Ascending aorta (tissue), 2 donors: Measurements from ENCODE around the gene MMADHC. TPM values are rescaled to one million over a fixed set of nuclear protein-coding genes. Genes with fewer than 3 reads are reported as not detected.
A peak's percentile ranks its signal among the peaks of the same experiment; 100 is the strongest.

Experiments used
- DNase-seq, 2 donors: peaks; one replicate each; pipeline ENCODE4 v3.0.0-alpha.2; 2019; ENCODE audit warnings: low spot score in 2 of 2
- H3K27ac ChIP-seq, 2 donors: fragments of 200-600 bp; sonication (generic); one replicate each; pipeline ENCODE4 v1.5.1; 2016 to 2017; ENCODE audit warnings: mild to moderate bottlenecking in 1 of 2
- H3K27me3 ChIP-seq: fragments of 200-600 bp; sonication (generic); one replicate; pipeline ENCODE4 v1.5.1; 2017
- H3K36me3 ChIP-seq, 2 donors: fragments of 200-600 bp; sonication (generic); one replicate each; pipeline ENCODE4 v1.5.1; 2016
- H3K4me1 ChIP-seq, 2 donors: fragments of 200-600 bp; sonication (generic); one replicate each; pipeline ENCODE4 v1.5.1; 2016 to 2017; ENCODE audit warnings: mild to moderate bottlenecking in 1 of 2
- H3K4me3 ChIP-seq, 2 donors: fragments of 200-600 bp; sonication (generic); one replicate each; pipeline ENCODE4 v1.5.1; 2016 to 2017; ENCODE audit warnings: mild to moderate bottlenecking in 1 of 2
- H3K9me3 ChIP-seq, 2 donors: fragments of 200-600 bp; sonication (generic); one replicate each; pipeline ENCODE4 v1.5.1; 2016
- CTCF ChIP-seq, 3 experiments: fragments of 200-600 bp in 2 of 3; fragments of 450-650 bp in 1 of 3; sonication (generic) in 2 of 3; IDR thresholded peaks; one replicate each; pipeline ENCODE4 v1.5.1; 2016 to 2019; ENCODE audit warnings: antibody characterized with exemption in 3 of 3, mild to moderate bottlenecking in 1 of 3, moderate library complexity in 1 of 3
- intact Hi-C: fragments of 100-400 bp; cut with DNase I; formaldehyde crosslinking; loops from one replicate; pipeline ENCODE4 v1.15.1; 2023
- total RNA-seq: library from RNA; depleted of rRNA; stranded (reverse); fragments of >200 nt; gene quantifications from one replicate; pipeline ENCODE4 v1.1.0, GENCODE V29; 2016

The MMADHC gene
- total RNA-seq, 1 donor from 2014 or later = 35.8 TPM

- Histone ChIP-seq H3K4me3 (no peak overlapping the region), H3K27me3 (no peaks in the 10 kb centered on the region), H3K9me3 (no peaks in the 10 kb centered on the region), H3K36me3 (no peaks in the 10 kb centered on the region), H3K27ac (no peak overlapping the region), H3K4me1 (no peaks in the 10 kb centered on the region)
- TF ChIP-seq CTCF (IDR thresholded peaks at IDR 0.05) = no peak
- intact Hi-C loops = no loop called here
- no peak for DNase-seq
Observed at GRCh38 chr2:149601141-149601796, 13.7 kb upstream of the MMADHC start.

GRCh38 chr2:149597668-149598326 is 10.2 kb upstream of the MMADHC start:
- Histone ChIP-seq H3K4me3 (peak overlapping the region; percentile 23 to 55), H3K9me3 (no peaks in the 10 kb centered on the region), H3K27ac (no peak overlapping the region), H3K4me1 (no peaks in the 10 kb centered on the region), H3K36me3 (no peaks in the 10 kb centered on the region), H3K27me3 (no peaks in the 10 kb centered on the region)
- intact Hi-C loops = loop anchor here (1.0 to 10.0 kb wide), 6 partner anchors 567 to 1642 kb away; partner anchors contain the start of gene RND3
- TF ChIP-seq CTCF (IDR thresholded peaks at IDR 0.05) = peak; percentile 71 to 74 (median 74)
- peak in 1 of 2 donors; percentile 71 for DNase-seq

DNA sequence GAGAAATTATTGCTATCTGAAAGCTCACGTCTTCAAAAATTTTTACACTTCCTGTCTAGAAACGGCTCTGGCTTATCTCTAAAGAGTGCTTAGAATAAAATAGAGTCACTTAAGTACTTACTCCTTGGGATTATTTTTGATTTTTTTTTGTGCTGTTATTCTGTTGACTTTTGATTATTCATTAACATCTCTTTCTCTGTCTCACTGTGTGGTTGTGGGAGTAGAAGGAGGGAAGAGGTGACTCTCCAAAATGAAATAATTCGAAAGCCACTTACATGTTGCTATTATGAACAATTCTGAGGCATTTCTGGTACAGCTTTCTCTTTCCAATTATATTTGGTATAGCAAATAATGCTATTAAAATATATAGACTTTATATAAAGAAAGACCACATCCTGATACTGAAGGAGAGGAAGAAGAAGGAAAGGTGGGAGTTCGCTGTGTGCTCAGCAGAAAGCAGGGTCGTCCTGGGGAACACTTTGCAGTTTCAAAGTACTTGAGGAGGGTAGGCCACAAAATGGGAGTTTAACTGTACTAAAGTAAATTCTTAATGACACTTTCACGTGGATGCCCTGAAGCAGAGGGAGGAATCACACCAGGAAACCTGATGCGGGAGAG is 9.6 kb upstream of the MMADHC start:
- Histone ChIP-seq H3K36me3 (no peaks in the 10 kb centered on the region), H3K9me3 (no peaks in the 10 kb centered on the region), H3K27ac (no peak overlapping the region), H3K27me3 (no peaks in the 10 kb centered on the region), H3K4me3 (peak overlapping the region in 1 of 2 donors; percentile 55), H3K4me1 (no peaks in the 10 kb centered on the region)
- no peak for DNase-seq
- TF ChIP-seq CTCF (IDR thresholded peaks at IDR 0.05) = no peak
- intact Hi-C loops = loop anchor here (1.0 to 10.0 kb wide), 6 partner anchors 568 to 1642 kb away; partner anchors contain the start of gene RND3

DNA sequence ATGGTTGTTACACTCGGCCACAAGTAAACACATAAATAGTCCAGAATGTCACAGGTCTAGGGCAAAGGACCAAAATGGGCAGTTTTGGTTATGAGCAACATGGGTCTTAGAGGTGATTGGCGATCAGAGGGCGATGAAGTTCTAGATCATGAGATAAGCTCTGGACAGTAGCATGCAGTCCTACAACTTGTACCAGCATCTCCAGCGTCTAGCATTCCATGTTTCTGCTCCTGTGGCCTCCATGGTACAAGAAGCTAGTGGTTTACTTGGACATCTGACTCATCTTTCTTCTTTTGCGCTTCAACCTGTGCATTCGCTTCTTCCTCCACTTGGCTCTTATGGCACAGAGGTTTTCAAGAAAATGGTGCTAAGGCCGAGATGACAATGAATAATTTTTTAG is 8.9 kb upstream of the MMADHC start:
- Histone ChIP-seq H3K27ac (no peak overlapping the region), H3K4me3 (no peak overlapping the region), H3K9me3 (no peaks in the 10 kb centered on the region), H3K4me1 (no peaks in the 10 kb centered on the region), H3K27me3 (no peaks in the 10 kb centered on the region), H3K36me3 (no peaks in the 10 kb centered on the region)
- DNase-seq = no peak
- TF ChIP-seq CTCF (IDR thresholded peaks at IDR 0.05) = no peak
- intact Hi-C loops = loop anchor here (5.0 to 10.0 kb wide), 4 partner anchors 568 to 1456 kb away; no protein-coding TSS in a partner anchor

- Histone ChIP-seq H3K27ac (no peak overlapping the region), H3K36me3 (no peaks in the 10 kb centered on the region), H3K4me1 (no peaks in the 10 kb centered on the region), H3K9me3 (no peaks in the 10 kb centered on the region), H3K4me3 (no peak overlapping the region), H3K27me3 (no peaks in the 10 kb centered on the region)
- intact Hi-C loops = loop anchor here (5.0 to 10.0 kb wide), 4 partner anchors 569 to 1457 kb away; no protein-coding TSS in a partner anchor
- DNase-seq = no peak
- TF ChIP-seq CTCF (IDR thresholded peaks at IDR 0.05) = no peak
Observed at GRCh38 chr2:149595056-149595963, 7.7 kb upstream of the MMADHC start.
